H1 (cell line): ENCODE data around the gene FAAP100. TPM values are rescaled to one million over a fixed set of nuclear protein-coding genes. Genes with fewer than 3 reads are reported as not detected.

ENCODE experiments used
- CTCF ChIA-PET: fragments of 300-600 bp; sonication (Branson Sonifier 250); formaldehyde crosslinking; loops from one replicate; lab custom pipeline; 2021; ENCODE audit not compliant: partially characterized antibody; lab: Charles Lee
- POLR2A ChIA-PET: fragments of 300-600 bp; sonication (Branson Sonifier 250); formaldehyde crosslinking; loops from one replicate; lab custom pipeline; 2021; ENCODE audit warnings: inconsistent platforms; ENCODE audit not compliant: partially characterized antibody; lab: Charles Lee
- DNase-seq, 2 experiments: peaks; one replicate each; pipeline versions ENCODE4 v3.0.0 to v3.0.0-alpha.2; 2010 to 2022; ENCODE audit warnings: low spot score in 2 of 2, low read depth in 1 of 2, mixed read lengths in 1 of 2
- FAIRE-seq: peaks from 2 replicates; lab custom pipeline; 2011; peaks lifted over from hg19 to GRCh38; lab: Jason Lieb, UNC
- H2AFZ ChIP-seq: 2 replicates; pipeline ENCODE4 v1.8.1; 2012; ENCODE audit warnings: low read length, inconsistent platforms
- H2AK5ac ChIP-seq: 2 replicates; pipeline ENCODE4 v1.6.1; 2013; ENCODE audit warnings: low read depth, low read length
- H2BK120ac ChIP-seq: replicated peaks from 2 replicates; pipeline ENCODE3; 2013; ENCODE audit warnings: low read depth, low read length, inconsistent platforms
- H2BK12ac ChIP-seq: 2 replicates; pipeline ENCODE4 v1.6.1; 2013; ENCODE audit warnings: low read depth, low read length
- H2BK15ac ChIP-seq: 2 replicates; pipeline ENCODE4 v1.6.1; 2013; ENCODE audit warnings: low read length
- H2BK20ac ChIP-seq: 2 replicates; pipeline ENCODE4 v1.6.1; 2013; ENCODE audit warnings: low read length
- H2BK5ac ChIP-seq: 2 replicates; pipeline ENCODE4 v1.6.1; 2013; ENCODE audit warnings: low read depth, low read length
- H3K14ac ChIP-seq: 2 replicates; pipeline ENCODE4 v1.6.1; 2013; ENCODE audit warnings: inconsistent platforms; ENCODE audit not compliant: insufficient read length
- H3K18ac ChIP-seq: 2 replicates; pipeline ENCODE4 v1.6.1; 2013; ENCODE audit warnings: low read length; ENCODE audit errors: extremely low read depth
- H3K23ac ChIP-seq: 2 replicates; pipeline ENCODE4 v1.6.1; 2013; ENCODE audit warnings: inconsistent platforms; ENCODE audit not compliant: insufficient read length
- H3K23me2 ChIP-seq: 2 replicates; pipeline ENCODE4 v1.6.1; 2013; ENCODE audit warnings: low read depth, low read length
- H3K27ac ChIP-seq: 2 replicates; pipeline ENCODE4 v1.6.1; 2011; ENCODE audit warnings: low read depth, low read length, inconsistent platforms
- H3K27me3 ChIP-seq, 4 experiments: replicated peaks in 1 of 4; 1 replicate in 1 of 4; 2 replicates in 3 of 4; pipeline versions ENCODE4 v1.6.1 to v1.8.1; 2011 to 2013; ENCODE audit warnings: low read length in 3 of 4, mild to moderate bottlenecking in 3 of 4, inconsistent platforms in 2 of 4, mixed read lengths in 2 of 4, moderate library complexity in 1 of 4; ENCODE audit not compliant: control insufficient read depth in 3 of 4, insufficient read depth in 3 of 4; ENCODE audit errors: extremely low read depth in 1 of 4
- H3K36me3 ChIP-seq, 4 experiments: 2 replicates each; pipeline versions ENCODE4 v1.6.1 to v1.8.1; 2011 to 2013; ENCODE audit warnings: mild to moderate bottlenecking in 4 of 4, low read length in 3 of 4, moderate library complexity in 2 of 4, control low read depth in 1 of 4, inconsistent platforms in 1 of 4; ENCODE audit not compliant: insufficient read depth in 4 of 4, control insufficient read depth in 2 of 4
- H3K4ac ChIP-seq: replicated peaks from 2 replicates; pipeline ENCODE3; 2013; ENCODE audit warnings: low read length, low read depth, mixed read lengths, inconsistent platforms; ENCODE audit not compliant: insufficient read length
- H3K4me1 ChIP-seq, 4 experiments: replicated peaks in 1 of 4; 1 replicate in 1 of 4; 2 replicates in 3 of 4; pipeline versions ENCODE4 v1.6.1 to v1.8.1; 2011 to 2013; ENCODE audit warnings: low read length in 3 of 4, inconsistent platforms in 2 of 4, mixed read lengths in 1 of 4; ENCODE audit not compliant: insufficient read depth in 4 of 4, control insufficient read depth in 3 of 4
- H3K4me2 ChIP-seq, 2 experiments: 2 replicates each; pipeline versions ENCODE4 v1.6.1 to v1.8.1; 2011 to 2013; ENCODE audit warnings: low read depth in 2 of 2, low read length in 2 of 2, control low read depth in 1 of 2, inconsistent platforms in 1 of 2, mild to moderate bottlenecking in 1 of 2; ENCODE audit not compliant: insufficient read depth in 1 of 2
- H3K4me3 ChIP-seq, 4 experiments: fragments of 200-600, 300-600 bp in 1 of 4; sonication (generic), shearing (Covaris generic), sonication (Bioruptor Twin) in 1 of 4; 2 replicates each; pipeline versions ENCODE4 v1.5.1 to v1.8.1; 2011 to 2016; ENCODE audit warnings: low read length in 4 of 4, low read depth in 3 of 4, control low read depth in 2 of 4, inconsistent platforms in 2 of 4, mild to moderate bottlenecking in 2 of 4, mixed read lengths in 1 of 4, moderate library complexity in 1 of 4; ENCODE audit not compliant: insufficient read depth in 2 of 4; ENCODE audit errors: extremely low read depth in 1 of 4
- H3K56ac ChIP-seq: replicated peaks from 2 replicates; pipeline ENCODE3; 2013; ENCODE audit warnings: low read depth, mild to moderate bottlenecking, mixed read lengths, low read length, inconsistent platforms; ENCODE audit not compliant: insufficient read length
- H3K79me1 ChIP-seq: 2 replicates; pipeline ENCODE4 v1.6.1; 2013; ENCODE audit warnings: low read depth, low read length, control low read depth
- H3K79me2 ChIP-seq, 2 experiments: 2 replicates each; pipeline versions ENCODE4 v1.6.1 to v1.8.1; 2012 to 2013; ENCODE audit warnings: low read length in 2 of 2, mild to moderate bottlenecking in 2 of 2, inconsistent platforms in 1 of 2; ENCODE audit not compliant: insufficient read depth in 2 of 2, control insufficient read depth in 1 of 2
- H3K9ac ChIP-seq, 4 experiments: replicated peaks in 1 of 4; 1 replicate in 1 of 4; 2 replicates in 3 of 4; pipeline versions ENCODE4 v1.6.1 to v1.8.1; 2011 to 2013; ENCODE audit warnings: low read depth in 3 of 4, low read length in 3 of 4, control low read depth in 2 of 4, mild to moderate bottlenecking in 2 of 4, moderate library complexity in 2 of 4, inconsistent platforms in 1 of 4; ENCODE audit errors: extremely low read depth in 1 of 4
- H3K9me3 ChIP-seq, 2 experiments: 2 replicates each; pipeline versions ENCODE4 v1.6.1 to v1.8.1; 2012 to 2013; ENCODE audit warnings: mild to moderate bottlenecking in 2 of 2, moderate library complexity in 2 of 2, control low read depth in 1 of 2, inconsistent platforms in 1 of 2, low read depth in 1 of 2, low read length in 1 of 2, mixed read lengths in 1 of 2; ENCODE audit not compliant: insufficient read depth in 2 of 2
- H4K20me1 ChIP-seq, 2 experiments: replicated peaks in 1 of 2; 2 replicates each; pipeline versions ENCODE3 to v1.8.1; 2011 to 2013; ENCODE audit warnings: inconsistent platforms in 2 of 2, low read length in 2 of 2, mild to moderate bottlenecking in 1 of 2; ENCODE audit not compliant: insufficient read depth in 2 of 2, control insufficient read depth in 1 of 2
- H4K5ac ChIP-seq: 2 replicates; pipeline ENCODE4 v1.6.1; 2013; ENCODE audit warnings: low read length, low read depth, mixed read lengths, inconsistent platforms; ENCODE audit not compliant: insufficient read length
- H4K8ac ChIP-seq: 2 replicates; pipeline ENCODE4 v1.8.0; 2013; ENCODE audit warnings: mild to moderate bottlenecking, moderate library complexity, low read length, inconsistent platforms; ENCODE audit not compliant: insufficient read depth; ENCODE audit errors: extremely low read depth
- H4K91ac ChIP-seq: replicated peaks from 2 replicates; pipeline ENCODE3; 2013; ENCODE audit warnings: low read length, mixed read lengths, inconsistent platforms; ENCODE audit not compliant: insufficient read length
- BACH1 ChIP-seq: IDR thresholded peaks from 2 replicates; pipeline ENCODE4 v1.6.1; 2012; ENCODE audit warnings: low read length, improper control_type of control experiment
- POLR2A ChIP-seq, 2 experiments: IDR thresholded peaks; 1 replicate in 1 of 2; 2 replicates in 1 of 2; pipeline ENCODE4 v1.6.1; 2011; ENCODE audit warnings: low read depth in 2 of 2, low read length in 2 of 2, mild to moderate bottlenecking in 2 of 2; ENCODE audit errors: control extremely low read depth in 1 of 2
- SIN3A ChIP-seq, 2 experiments: IDR thresholded peaks in 1 of 2; conservative IDR thresholded peaks in 1 of 2; 2 replicates each; pipeline ENCODE4 v1.6.1; 2011 to 2012; ENCODE audit warnings: low read length in 2 of 2, improper control_type of control experiment in 1 of 2, low read depth in 1 of 2, mild to moderate bottlenecking in 1 of 2
- ZNF274 ChIP-seq: IDR thresholded peaks from 2 replicates; pipeline ENCODE4 v1.7.0; 2012; ENCODE audit warnings: low read length, borderline replicate concordance; ENCODE audit errors: extremely low read depth
- WGBS, 2 experiments: shearing (Covaris generic) in 1 of 2; methylation state at CpG; one replicate each; pipeline versions ENCODE4 v1.1.6 to v1.1.7; 2013 to 2015; ENCODE audit warnings: low lambda C conversion rate in 2 of 2, mixed read lengths in 2 of 2, inconsistent platforms in 1 of 2, low coverage in 1 of 2, missing lambda C conversion rate in 1 of 2; ENCODE audit not compliant: insufficient replicate concordance in 2 of 2, insufficient coverage in 1 of 2, insufficient read length in 1 of 2; ENCODE audit errors: extremely low coverage in 1 of 2, missing lambda C conversion rate in 1 of 2; 5-methylcytosine and 5-hydroxymethylcytosine counted together
- polyA plus RNA-seq, 7 experiments: library from polyadenylated mRNA; depleted of rRNA in 3 of 7; stranded (reverse) in 5 of 7; unstranded in 2 of 7; fragments of >200 nt in 5 of 7; fragments of 200-250 nt in 2 of 7; gene quantifications; 1 replicate in 5 of 7; 2 replicates in 1 of 7; 4 replicates in 1 of 7; pipeline versions ENCODE4 v1.2.1 to v1.2.3, GENCODE V29; 2011 to 2013; ENCODE audit warnings: missing spikeins in 2 of 7, mixed read lengths in 2 of 7
- total RNA-seq: library from RNA; stranded (reverse); fragmentation: NEBNext Ultra II Directional; extraction: Animal tissue kit (Norgen Biotek cat#: 25700); gene quantifications from 2 replicates; pipeline ENCODE4 v1.2.1, GENCODE V29; 2021

The FAAP100 gene
- total and polyA plus RNA-seq, 2 of the 8 experiments (the other 6 are each of a cell fraction or from before 2014, with no cell fraction given) = 23.2 to 41.8 TPM

DNA sequence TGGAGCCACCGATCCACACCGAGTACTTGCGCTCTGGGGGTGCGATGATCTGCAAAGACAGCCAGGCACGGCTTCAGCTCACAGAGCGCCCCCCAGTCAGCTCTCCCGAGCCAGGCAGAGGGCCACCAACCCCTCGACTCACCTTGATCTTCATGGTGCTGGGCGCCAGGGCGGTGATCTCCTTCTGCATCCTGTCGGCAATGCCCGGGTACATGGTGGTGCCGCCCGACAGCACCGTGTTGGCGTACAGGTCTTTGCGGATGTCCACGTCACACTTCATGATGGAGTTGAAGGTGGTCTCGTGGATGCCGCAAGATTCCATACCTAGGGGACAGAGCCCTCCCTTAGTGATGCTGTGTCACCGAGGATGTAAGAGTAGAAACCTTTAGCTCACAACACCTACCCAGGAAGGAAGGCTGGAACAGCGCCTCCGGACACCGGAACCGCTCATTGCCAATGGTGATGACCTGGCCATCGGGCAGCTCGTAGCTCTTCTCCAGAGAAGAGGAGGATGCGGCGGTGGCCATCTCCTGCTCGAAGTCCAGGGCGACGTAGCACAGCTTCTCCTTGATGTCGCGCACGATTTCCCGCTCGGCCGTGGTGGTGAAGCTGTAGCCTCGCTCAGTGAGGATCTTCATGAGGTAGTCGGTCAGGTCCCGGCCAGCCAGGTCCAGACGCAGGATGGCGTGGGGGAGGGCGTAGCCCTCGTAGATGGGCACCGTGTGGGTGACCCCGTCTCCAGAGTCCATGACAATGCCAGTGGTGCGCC, 41.2 kb downstream of the FAAP100 start:
- no peak overlapping the region for H3K56ac ChIP-seq
- no peak overlapping the region for H3K14ac ChIP-seq
- peaks cover 0 to 11% (median 6%) of the 10 kb centered on the region in 4 experiments; a peak in 5 of 7 replicates for H3K4me1 ChIP-seq
- no peak overlapping the region for H3K23ac ChIP-seq
- 28% methylated on average over 46 of the region's 48 CpGs; no CpG with 5 or more reads in 1 of the 2 experiments for WGBS, 2 experiments
- H2AFZ ChIP-seq = no peak overlapping the region
- no peak overlapping the region for H2BK15ac ChIP-seq
- H3K4me3 ChIP-seq = peak overlapping the region; percentile 75 to 93 (median 90)
- peaks cover 19 to 37% (median 31%) of the 10 kb centered on the region in 4 experiments; a peak in 7 of 8 replicates for H3K36me3 ChIP-seq
- H3K23me2 ChIP-seq = peaks cover 25% of the 10 kb centered on the region
- peak overlapping the region; percentile 56 to 96 (median 85) for H3K9ac ChIP-seq
- no peak overlapping the region for H4K91ac ChIP-seq
- H3K27ac ChIP-seq = no peak overlapping the region
- H4K5ac ChIP-seq = no peak overlapping the region
- H2BK20ac ChIP-seq = no peak overlapping the region
- H2BK12ac ChIP-seq = no peak overlapping the region
- H3K4ac ChIP-seq = no peak overlapping the region
- CTCF ChIA-PET = interaction anchor here (0.8 to 1.4 kb wide), 4 partner anchors 26 to 256 kb away, joined by 3 to 5 read pairs (median 3); no protein-coding TSS in a partner anchor
- no peak overlapping the region for H3K18ac ChIP-seq
- H4K20me1 ChIP-seq = peaks cover 23 to 29% of the 10 kb centered on the region in 2 experiments
- peak overlapping the region; percentile 28 for H4K8ac ChIP-seq
- POLR2A ChIA-PET = interaction anchor here (0.6 to 35.8 kb wide), 22 partner anchors 5 to 420 kb away, joined by 3 to 1004 read pairs (median 6); partner anchors contain the start of genes ACTG1, BAHCC1, FAAP100 and FSCN2
- H3K79me1 ChIP-seq = peaks cover 17% of the 10 kb centered on the region
- FAIRE-seq (no peak), DNase-seq (no peak)
- H2AK5ac ChIP-seq = no peak overlapping the region
- H3K79me2 ChIP-seq = peaks cover 24 to 39% of the 10 kb centered on the region in 2 experiments
- no peaks in the 10 kb centered on the region for H3K27me3 ChIP-seq
- H2BK5ac ChIP-seq = peak overlapping the region; percentile 75; the same call in 1 of the 2 replicates
- no peaks in the 10 kb centered on the region for H3K9me3 ChIP-seq
- H2BK120ac ChIP-seq = no peak overlapping the region
- H3K4me2 ChIP-seq = peak overlapping the region; percentile 97 to 98
- TF ChIP-seq BACH1 = no peak
- no peak for TF ChIP-seq ZNF274
- TF ChIP-seq POLR2A (IDR thresholded peaks at IDR 0.05; ENCODE audit: control extremely low read depth in 1 of 2, low read depth in 2 of 2, low read length in 2 of 2) = peak in 1 of 2 experiments; percentile 53; a peak in 2 of 3 replicates
- TF ChIP-seq SIN3A (conservative IDR thresholded peaks at IDR 0.05 in 1 of 2, IDR thresholded peaks at IDR 0.05 in 1 of 2; ENCODE audit: low read depth in 1 of 2, low read length in 2 of 2) = peak in 1 of 2 experiments; percentile 33; a peak in 1 of 4 replicates
